Body of pancreas (tissue), 4 donors: ENCODE results near the gene FOXK1. TPM values are rescaled to one million over a fixed set of nuclear protein-coding genes. Genes with fewer than 3 reads are reported as not detected.
A peak's percentile ranks its signal among the peaks of the same experiment; 100 is the strongest.

ENCODE experiments used
- ATAC-seq: fragments of 150-250 bp; one replicate; pipeline ENCODE4 v1.9.1; 2016
- DNase-seq, 4 donors: peaks; one replicate each; pipeline ENCODE4 v3.0.0-alpha.2; 2019
- H3K27ac ChIP-seq, 4 donors: fragments of 200-600 bp; sonication (generic); 1 replicate in 3 of 4; 2 replicates in 1 of 4; pipeline versions ENCODE4 v1.5.1 to v1.6.1; 2016 to 2019; ENCODE audit warnings: mild to moderate bottlenecking in 1 of 4, mixed read lengths in 1 of 4, moderate library complexity in 1 of 4
- H3K27me3 ChIP-seq, 2 donors: fragments of 200-600 bp; sonication (generic); one replicate each; pipeline ENCODE4 v1.6.0; 2016; ENCODE audit warnings: mild to moderate bottlenecking in 1 of 2
- H3K36me3 ChIP-seq, 2 donors: fragments of 200-600 bp; sonication (generic); replicated peaks in 1 of 2; 2 replicates each; pipeline ENCODE4 v1.5.1; 2016; ENCODE audit warnings: low read depth in 2 of 2; ENCODE audit not compliant: insufficient read depth in 1 of 2
- H3K4me1 ChIP-seq: fragments of 200-600 bp; sonication (generic); one replicate; pipeline ENCODE4 v1.6.0; 2016
- H3K4me3 ChIP-seq, 2 donors: fragments of 200-600 bp; sonication (generic); 1 replicate in 1 of 2; 2 replicates in 1 of 2; pipeline ENCODE4 v1.5.1; 2016 to 2019
- H3K9me3 ChIP-seq, 3 donors: fragments of 200-600 bp; sonication (generic); 1 replicate in 2 of 3; 2 replicates in 1 of 3; pipeline ENCODE4 v1.5.1; 2016
- POLR2A ChIP-seq, 3 donors: fragments of 450-650 bp; IDR thresholded peaks; one replicate each; pipeline ENCODE4 v1.6.1; 2016; ENCODE audit warnings: antibody characterized with exemption in 3 of 3, mild to moderate bottlenecking in 2 of 3
- WGBS, 2 donors: methylation state at CpG; one replicate each; pipeline ENCODE4 v1.1.5; 2017; 5-methylcytosine and 5-hydroxymethylcytosine counted together
- intact Hi-C: fragments of 100-400 bp; cut with DNase I; formaldehyde crosslinking; loops from one replicate; pipeline ENCODE4 v1.15.1; 2023
- total RNA-seq, 2 donors: library from RNA; depleted of rRNA; stranded (reverse); fragments of >200 nt; gene quantifications; one replicate each; pipeline ENCODE4 v1.1.0, GENCODE V29; 2016
- TF ChIP-seq, protein P1 (sequence below), 7 experiments: fragments of 450-650 bp in 4 of 7; fragments of 200-600 bp in 3 of 7; sonication (generic) in 3 of 7; IDR thresholded peaks; one replicate each; pipeline ENCODE4 v1.5.1; 2016 to 2019; ENCODE audit warnings: antibody characterized with exemption in 7 of 7

FOXK1 gene
- total RNA-seq, 2 donors from 2014 or later = 16.2 to 17.6 TPM

GRCh38 chr7:4742852-4743251 lies 60.8 kb downstream of the FOXK1 start:
- no peak overlapping the region for H3K27ac ChIP-seq
- TF ChIP-seq, protein P1, sequence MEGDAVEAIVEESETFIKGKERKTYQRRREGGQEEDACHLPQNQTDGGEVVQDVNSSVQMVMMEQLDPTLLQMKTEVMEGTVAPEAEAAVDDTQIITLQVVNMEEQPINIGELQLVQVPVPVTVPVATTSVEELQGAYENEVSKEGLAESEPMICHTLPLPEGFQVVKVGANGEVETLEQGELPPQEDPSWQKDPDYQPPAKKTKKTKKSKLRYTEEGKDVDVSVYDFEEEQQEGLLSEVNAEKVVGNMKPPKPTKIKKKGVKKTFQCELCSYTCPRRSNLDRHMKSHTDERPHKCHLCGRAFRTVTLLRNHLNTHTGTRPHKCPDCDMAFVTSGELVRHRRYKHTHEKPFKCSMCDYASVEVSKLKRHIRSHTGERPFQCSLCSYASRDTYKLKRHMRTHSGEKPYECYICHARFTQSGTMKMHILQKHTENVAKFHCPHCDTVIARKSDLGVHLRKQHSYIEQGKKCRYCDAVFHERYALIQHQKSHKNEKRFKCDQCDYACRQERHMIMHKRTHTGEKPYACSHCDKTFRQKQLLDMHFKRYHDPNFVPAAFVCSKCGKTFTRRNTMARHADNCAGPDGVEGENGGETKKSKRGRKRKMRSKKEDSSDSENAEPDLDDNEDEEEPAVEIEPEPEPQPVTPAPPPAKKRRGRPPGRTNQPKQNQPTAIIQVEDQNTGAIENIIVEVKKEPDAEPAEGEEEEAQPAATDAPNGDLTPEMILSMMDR (IDR thresholded peaks at IDR 0.05) = no peak
- TF ChIP-seq POLR2A (IDR thresholded peaks at IDR 0.05) = no peak
- intact Hi-C loops = no loop called here
- no peak overlapping the region for H3K4me3 ChIP-seq
- no peak for ATAC-seq
- H3K36me3 ChIP-seq = peaks cover 5 to 10% of the 10 kb centered on the region in 2 donors
- 82 to 98% methylated on average over 7 to 10 of the region's 10 CpGs for WGBS, 2 donors
- DNase-seq = no peak
- no peaks in the 10 kb centered on the region for H3K27me3 ChIP-seq
- no peaks in the 10 kb centered on the region for H3K9me3 ChIP-seq
- peaks cover 47% of the 10 kb centered on the region for H3K4me1 ChIP-seq

DNA sequence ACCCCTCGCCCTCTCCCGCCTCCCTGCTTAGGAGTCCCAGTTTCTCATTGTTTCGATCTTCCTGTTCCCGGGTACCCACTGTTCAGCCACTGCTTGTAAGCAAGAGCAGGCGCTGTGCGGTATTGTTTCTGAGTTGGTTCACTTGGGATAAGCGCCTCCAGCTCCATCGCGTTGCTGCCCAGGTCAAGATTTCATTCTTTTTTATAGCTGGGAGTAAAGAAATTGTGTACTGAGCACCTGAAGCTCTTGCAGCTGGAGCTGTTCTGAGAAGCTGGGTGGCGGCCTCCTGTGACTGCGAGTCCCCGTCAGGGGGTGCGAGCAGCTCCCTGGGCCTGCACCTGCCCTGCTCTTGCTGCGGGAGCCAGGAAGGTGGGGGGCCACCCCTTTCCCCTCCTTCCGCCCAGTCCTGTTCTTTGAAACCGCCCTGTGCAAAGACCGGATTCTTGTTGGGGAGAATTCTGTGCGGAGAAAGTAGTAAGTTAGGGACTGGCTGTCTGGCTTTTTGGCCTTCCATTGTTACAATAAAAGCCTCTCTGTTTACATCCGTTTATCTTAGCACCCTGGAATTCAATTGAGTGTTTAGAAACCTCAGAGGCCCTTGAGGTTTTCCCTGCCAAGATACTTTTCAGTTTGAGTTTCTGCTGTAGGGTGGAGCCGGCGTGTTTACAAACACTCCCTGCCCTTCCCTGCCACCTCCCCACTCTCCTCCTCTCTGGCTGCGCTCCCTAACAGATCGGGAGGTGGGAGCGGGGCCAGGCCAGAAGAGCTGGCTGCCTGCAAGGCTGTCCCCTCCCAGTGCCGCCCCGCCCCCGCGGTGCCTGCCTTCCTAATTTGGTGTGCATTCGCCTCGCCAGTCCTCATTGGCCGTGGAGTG lies 62.5 kb downstream of the FOXK1 start:
- Histone ChIP-seq H3K4me3 (no peak overlapping the region), H3K4me1 (peaks cover 35% of the 10 kb centered on the region), H3K27me3 (no peaks in the 10 kb centered on the region), H3K27ac (peak overlapping the region; percentile 85 to 88 (median 86)), H3K36me3 (peaks cover 5 to 10% of the 10 kb centered on the region in 2 donors), H3K9me3 (no peaks in the 10 kb centered on the region)
- DNase-seq (peak; percentile 97 to 99 (median 97)), ATAC-seq (peak; percentile 96)
- WGBS, 2 donors = 18 to 25% methylated on average over 23 to 31 of the region's 31 CpGs
- TF ChIP-seq POLR2A (IDR thresholded peaks at IDR 0.05) = peak in 2 of 3 donors; percentile 40 to 49
- TF ChIP-seq, protein P1 (IDR thresholded peaks at IDR 0.05) = no peak
- intact Hi-C loops = loop anchor here (5.0 kb wide), 1 partner anchor 62 kb away; the partner anchor contains the start of gene FOXK1

- 9 to 25% methylated on average over 11 to 18 of the region's 18 CpGs for WGBS, 2 donors
- intact Hi-C loops = loop anchor here (5.0 kb wide), 1 partner anchor 63 kb away; the partner anchor contains the start of gene FOXK1
- ATAC-seq (no peak), DNase-seq (no peak)
- Histone ChIP-seq H3K4me1 (peaks cover 30% of the 10 kb centered on the region), H3K36me3 (peaks cover 5 to 10% of the 10 kb centered on the region in 2 donors), H3K4me3 (no peak overlapping the region), H3K27me3 (no peaks in the 10 kb centered on the region), H3K9me3 (no peaks in the 10 kb centered on the region), H3K27ac (peak overlapping the region; percentile 85 to 88 (median 86))
- no peak for TF ChIP-seq POLR2A (IDR thresholded peaks at IDR 0.05)
- TF ChIP-seq, protein P1 (IDR thresholded peaks at IDR 0.05) = no peak
Observed at GRCh38 chr7:4745265-4745919, 63.3 kb downstream of the FOXK1 start.

GRCh38 chr7:4745971-4746919 lies 64.2 kb downstream of the FOXK1 start:
- H3K9me3 ChIP-seq = no peaks in the 10 kb centered on the region
- peaks cover 5 to 10% of the 10 kb centered on the region in 2 donors for H3K36me3 ChIP-seq
- H3K4me1 ChIP-seq = peaks cover 34% of the 10 kb centered on the region
- ATAC-seq (no peak), DNase-seq (peak in 1 of 4 donors; percentile 47)
- intact Hi-C loops = loop anchor here (5.0 kb wide), 1 partner anchor 64 kb away; the partner anchor contains the start of gene FOXK1
- peak overlapping the region in 3 of 4 donors; percentile 85 to 88 (median 86) for H3K27ac ChIP-seq
- H3K4me3 ChIP-seq = no peak overlapping the region
- TF ChIP-seq, protein P1 (IDR thresholded peaks at IDR 0.05) = no peak
- no peak for TF ChIP-seq POLR2A (IDR thresholded peaks at IDR 0.05)
- H3K27me3 ChIP-seq = no peaks in the 10 kb centered on the region
- WGBS, 2 donors = 54 to 56% methylated on average over 12 of the region's 12 CpGs
